Endothelial cell of umbilical vein (primary cell): ENCODE data around the gene UBE2G1. TPM values are rescaled to one million over a fixed set of nuclear protein-coding genes. Genes with fewer than 3 reads are reported as not detected.

Experiments used
- BruUV-seq: library from RNA; stranded (reverse); fragments of 400-500 nt; replicated peaks from 2 replicates; lab custom pipeline; 2021; lab: Mats Ljungman, UMichigan
- CTCF ChIA-PET: fragments of 300-600, 350-600 bp; sonication (Branson Sonifier 250); formaldehyde crosslinking; loops from one replicate; lab custom pipeline; 2021; ENCODE audit warnings: antibody characterized with exemption, inconsistent platforms; lab: Charles Lee
- POLR2A ChIA-PET: fragments of 300-600, 350-600 bp; sonication (Branson Sonifier 250); formaldehyde crosslinking; loops from one replicate; lab custom pipeline; 2021; ENCODE audit warnings: antibody characterized with exemption, inconsistent platforms; lab: Charles Lee
- DNase-seq: peaks from one replicate; pipeline ENCODE4 v3.0.0-alpha.2; 2011; ENCODE audit warnings: low read depth, low spot score
- FAIRE-seq: peaks from 2 replicates; lab custom pipeline; 2011; peaks lifted over from hg19 to GRCh38; lab: Jason Lieb, UNC
- H2AFZ ChIP-seq: 2 replicates; pipeline ENCODE4 v1.6.0; 2012; ENCODE audit warnings: low read depth, low read length, control low read depth, inconsistent platforms
- H3K27ac ChIP-seq: 2 replicates; pipeline ENCODE4 v1.5.1; 2011; ENCODE audit warnings: low read depth, mild to moderate bottlenecking, control low read depth, low read length, moderate library complexity; ENCODE audit not compliant: insufficient read depth
- H3K27me3 ChIP-seq, 2 experiments: 2 replicates each; pipeline versions ENCODE4 v1.6.0 to v1.6.1; 2011; ENCODE audit warnings: low read length in 2 of 2, mixed read lengths in 1 of 2; ENCODE audit not compliant: control insufficient read depth in 2 of 2, insufficient read depth in 2 of 2
- H3K36me3 ChIP-seq, 2 experiments: 2 replicates in 1 of 2; 3 replicates in 1 of 2; pipeline ENCODE4 v1.5.1; 2011; ENCODE audit warnings: low read length in 2 of 2, mild to moderate bottlenecking in 1 of 2, moderate library complexity in 1 of 2; ENCODE audit not compliant: control insufficient read depth in 2 of 2, insufficient read depth in 2 of 2; ENCODE audit errors: extremely low read depth in 1 of 2
- H3K4me1 ChIP-seq: 3 replicates; pipeline ENCODE4 v1.5.1; 2011; ENCODE audit warnings: mild to moderate bottlenecking, low read length; ENCODE audit not compliant: control insufficient read depth, insufficient read depth; ENCODE audit errors: extremely low read depth
- H3K4me2 ChIP-seq: 2 replicates; pipeline ENCODE4 v1.6.1; 2011; ENCODE audit warnings: low read length, control low read depth, mixed read lengths; ENCODE audit not compliant: insufficient read depth
- H3K4me3 ChIP-seq, 3 experiments: fragments of 200-600 bp in 1 of 3; sonication (generic), shearing (Covaris generic) in 1 of 3; replicated peaks in 1 of 3; 2 replicates each; pipeline ENCODE4 v1.5.1; 2011 to 2016; ENCODE audit warnings: control low read depth in 3 of 3, low read length in 3 of 3, mild to moderate bottlenecking in 2 of 3, inconsistent platforms in 1 of 3, low read depth in 1 of 3, moderate library complexity in 1 of 3; ENCODE audit not compliant: insufficient read depth in 1 of 3
- H3K79me2 ChIP-seq: 2 replicates; pipeline ENCODE4 v1.6.0; 2012; ENCODE audit warnings: low read length, inconsistent platforms; ENCODE audit not compliant: control insufficient read depth, insufficient read depth
- H3K9ac ChIP-seq: replicated peaks from 2 replicates; pipeline ENCODE3; 2011; ENCODE audit warnings: low read length, control low read depth; ENCODE audit not compliant: insufficient read depth; ENCODE audit errors: extremely low read depth
- H3K9me1 ChIP-seq: replicated peaks from 3 replicates; pipeline ENCODE4 v1.6.0; 2011; ENCODE audit warnings: mild to moderate bottlenecking, low read length; ENCODE audit not compliant: control insufficient read depth, insufficient read depth; ENCODE audit errors: extremely low read depth
- H3K9me3 ChIP-seq: replicated peaks from 2 replicates; pipeline ENCODE4 v1.5.1; 2012; ENCODE audit warnings: low read length, inconsistent platforms; ENCODE audit not compliant: control insufficient read depth, insufficient read depth
- H4K20me1 ChIP-seq: replicated peaks from 2 replicates; pipeline ENCODE3; 2011; ENCODE audit warnings: mild to moderate bottlenecking, low read length; ENCODE audit not compliant: control insufficient read depth, insufficient read depth; ENCODE audit errors: extremely low read depth
- CTCF ChIP-seq, 2 donors: IDR thresholded peaks; 1 replicate in 1 of 2; 2 replicates in 1 of 2; pipeline ENCODE4 v1.5.1; 2011; ENCODE audit warnings: low read length in 2 of 2, mild to moderate bottlenecking in 2 of 2, moderate library complexity in 2 of 2, control low read depth in 1 of 2, inconsistent platforms in 1 of 2, low read depth in 1 of 2; ENCODE audit not compliant: insufficient read depth in 1 of 2; ENCODE audit errors: extremely low read depth in 1 of 2
- EZH2 ChIP-seq: IDR thresholded peaks from 2 replicates; pipeline ENCODE4 v1.6.1; 2012; ENCODE audit warnings: borderline replicate concordance, low read depth, mild to moderate bottlenecking, moderate library complexity, low read length, inconsistent platforms; ENCODE audit not compliant: severe bottlenecking
- FOS ChIP-seq: IDR thresholded peaks from 2 replicates; pipeline ENCODE4 v1.6.1; 2011; ENCODE audit warnings: mild to moderate bottlenecking, low read length, moderate library complexity, borderline replicate concordance; ENCODE audit not compliant: insufficient read depth
- GATA2 ChIP-seq: IDR thresholded peaks from 2 replicates; pipeline ENCODE4 v1.7.0; 2011; ENCODE audit warnings: low read depth, mild to moderate bottlenecking, moderate library complexity, mixed read lengths, low read length; ENCODE audit not compliant: insufficient read length, insufficient read depth
- JUN ChIP-seq: IDR thresholded peaks from 2 replicates; pipeline ENCODE4 v1.6.1; 2011; ENCODE audit warnings: borderline replicate concordance, low read depth; ENCODE audit not compliant: insufficient read length, insufficient read depth
- MAX ChIP-seq: IDR thresholded peaks from 2 replicates; pipeline ENCODE4 v1.6.1; 2011; ENCODE audit not compliant: insufficient read depth, insufficient read length
- MYC ChIP-seq: IDR thresholded peaks from one replicate; pipeline ENCODE4 v1.6.1; 2011; ENCODE audit warnings: mild to moderate bottlenecking, low read depth, low read length
- POLR2A ChIP-seq: IDR thresholded peaks from 2 replicates; pipeline ENCODE4 v1.6.1; 2012; ENCODE audit warnings: low read depth, mild to moderate bottlenecking, control low read depth, low read length
- POLR2AphosphoS5 ChIP-seq: IDR thresholded peaks from 2 replicates; pipeline ENCODE4 v1.6.1; 2012; ENCODE audit warnings: low read depth, mild to moderate bottlenecking, control low read depth, low read length, moderate library complexity; ENCODE audit not compliant: insufficient read depth
- dilution Hi-C: fragments of 300-500 bp; cut with MboI; formaldehyde crosslinking; loops from one replicate; pipeline ENCODE4 v1.15.0; 2019; ENCODE audit warnings: low sequenced_read_pairs; ENCODE audit not compliant: extremely low pct_ligation_motif_present
- intact Hi-C: fragments of 100-400 bp; cut with micrococcal nuclease; formaldehyde crosslinking; loops from one replicate; pipeline ENCODE4 v1.10.0; 2022
- polyA plus RNA-seq, 4 experiments: library from polyadenylated mRNA; depleted of rRNA in 3 of 4; stranded (reverse) in 3 of 4; unstranded in 1 of 4; fragments of >200 nt; gene quantifications; 2 replicates each; pipeline versions ENCODE4 v1.2.1 to v1.2.3, GENCODE V29; 2011 to 2012; ENCODE audit warnings: missing spikeins in 1 of 4
- total RNA-seq: library from RNA; stranded (reverse); gene quantifications from 2 replicates; pipeline ENCODE4 v1.2.3, GENCODE V29; 2021

The UBE2G1 gene
- total and polyA plus RNA-seq, 2 donors (not counting 3 experiments of a cell fraction or from before 2014, with no cell fraction given): 29.2 to 79.6 TPM

- FAIRE-seq (no peak), DNase-seq (no peak)
- CTCF ChIA-PET: no interaction called here
- Histone ChIP-seq H3K27me3 (no peaks in the 10 kb centered on the region), H2AFZ (no peak overlapping the region), H3K79me2 (peaks cover 3% of the 10 kb centered on the region), H3K4me2 (no peak overlapping the region), H4K20me1 (no peaks in the 10 kb centered on the region), H3K4me1 (no peaks in the 10 kb centered on the region), H3K9me1 (no peaks in the 10 kb centered on the region), H3K9me3 (no peaks in the 10 kb centered on the region), H3K9ac (no peak overlapping the region), H3K4me3 (no peak overlapping the region), H3K27ac (no peak overlapping the region), H3K36me3 (peaks cover 0 to 2% of the 10 kb centered on the region in 2 experiments)
- intact Hi-C loops: no loop called here
- TF ChIP-seq JUN (no peak), MAX (no peak), CTCF (IDR thresholded peaks at IDR 0.05; ENCODE audit: extremely low read depth in 1 of 2, insufficient read depth in 1 of 2, low read depth in 1 of 2, low read length in 2 of 2) (no peak), GATA2 (no peak), FOS (no peak), POLR2A (no peak), EZH2 (no peak), MYC (no peak), POLR2AphosphoS5 (no peak)
- POLR2A ChIA-PET: no interaction called here
- dilution Hi-C loops: no loop called here
- BruUV-seq: no TSS peak
Measured at GRCh38 chr17:4287710-4288109, 78.8 kb downstream of the UBE2G1 start.
